CD8-positive, alpha-beta memory T cell (primary cell): Measurements from ENCODE around the gene ASPN. TPM values are rescaled to one million over a fixed set of nuclear protein-coding genes. Genes with fewer than 3 reads are reported as not detected.

Source experiments
- CTCF ChIA-PET: fragments of 350-600 bp; sonication (Branson Sonifier 250); formaldehyde crosslinking; loops from one replicate; lab custom pipeline; 2021; ENCODE audit warnings: antibody characterized with exemption; lab: Charles Lee
- POLR2A ChIA-PET: fragments of 350-600 bp; sonication (Branson Sonifier 250); formaldehyde crosslinking; loops from one replicate; lab custom pipeline; 2021; ENCODE audit warnings: antibody characterized with exemption; lab: Charles Lee
- DNase-seq, 5 donors: peaks; one replicate each; pipeline versions ENCODE4 v3.0.0 to v3.0.0-alpha.2; 2020 to 2022; ENCODE audit warnings: mixed read lengths in 1 of 5
- H3K27ac ChIP-seq: one replicate; pipeline ENCODE4 v1.7.0; 2013; ENCODE audit warnings: low read depth, mild to moderate bottlenecking, low read length, moderate library complexity
- H3K27me3 ChIP-seq: 2 replicates; pipeline ENCODE4 v1.7.0; 2013; ENCODE audit warnings: low read length, mild to moderate bottlenecking; ENCODE audit not compliant: insufficient read depth, poor library complexity, severe bottlenecking
- H3K36me3 ChIP-seq: 2 replicates; pipeline ENCODE4 v1.7.0; 2013; ENCODE audit warnings: mild to moderate bottlenecking, low read length, moderate library complexity; ENCODE audit not compliant: insufficient read depth
- H3K4me1 ChIP-seq: 2 replicates; pipeline ENCODE4 v1.7.0; 2013; ENCODE audit warnings: mild to moderate bottlenecking, low read length, moderate library complexity; ENCODE audit not compliant: insufficient read depth
- H3K4me3 ChIP-seq: 2 replicates; pipeline ENCODE4 v1.7.0; 2013; ENCODE audit warnings: mild to moderate bottlenecking, low read length
- H3K9me3 ChIP-seq: 2 replicates; pipeline ENCODE4 v1.7.0; 2013; ENCODE audit warnings: mild to moderate bottlenecking, low read length
- H3K27ac Mint-ChIP-seq, 8 donors: one replicate each; pipeline ENCODE4 v1.8.0; 2020 to 2021; ENCODE audit warnings: mixed read lengths in 8 of 8, mild to moderate bottlenecking in 6 of 8, inconsistent platforms in 3 of 8, moderate library complexity in 3 of 8
- H3K27me3 Mint-ChIP-seq, 2 donors: one replicate each; pipeline ENCODE4 v1.8.0; 2020 to 2021; ENCODE audit warnings: mixed read lengths in 2 of 2, mild to moderate bottlenecking in 1 of 2, moderate library complexity in 1 of 2
- H3K36me3 Mint-ChIP-seq, 3 donors: one replicate each; pipeline ENCODE4 v1.8.0; 2020 to 2021; ENCODE audit warnings: mixed read lengths in 3 of 3, inconsistent platforms in 1 of 3, mild to moderate bottlenecking in 1 of 3
- H3K4me1 Mint-ChIP-seq, 3 donors: one replicate each; pipeline ENCODE4 v1.8.0; 2020 to 2021; ENCODE audit warnings: mixed read lengths in 3 of 3, inconsistent platforms in 1 of 3, mild to moderate bottlenecking in 1 of 3
- H3K4me3 Mint-ChIP-seq, 7 donors: one replicate each; pipeline ENCODE4 v1.8.0; 2020 to 2021; ENCODE audit warnings: mixed read lengths in 7 of 7, mild to moderate bottlenecking in 6 of 7, moderate library complexity in 4 of 7, inconsistent platforms in 2 of 7
- H3K9me3 Mint-ChIP-seq, 5 donors: one replicate each; pipeline ENCODE4 v1.8.0; 2020 to 2022; ENCODE audit warnings: mixed read lengths in 5 of 5, mild to moderate bottlenecking in 3 of 5, moderate library complexity in 2 of 5, inconsistent platforms in 1 of 5
- polyA plus RNA-seq: library from polyadenylated mRNA; unstranded; fragments of 300-500 nt; fragmentation: Illumina TruSeq; gene quantifications from one replicate; pipeline ENCODE4 v1.2.3, GENCODE V29; 2021
- total RNA-seq, 2 experiments: library from RNA; stranded (reverse); gene quantifications; one replicate each; pipeline ENCODE4 v1.2.3, GENCODE V29; 2021

ASPN gene
- total and polyA plus RNA-seq, 3 experiments from 2014 or later, result not detected

GRCh38 chr9:92463387-92463786 is 18.9 kb downstream of the ASPN start:
- no peaks in the 10 kb centered on the region for H3K27me3 ChIP-seq
- POLR2A ChIA-PET, result no interaction called here
- H3K9me3 ChIP-seq, result no peaks in the 10 kb centered on the region
- CTCF ChIA-PET, result no interaction called here
- H3K36me3 ChIP-seq, result no peaks in the 10 kb centered on the region
- Mint-ChIP-seq H3K4me1 (no peaks in the 10 kb centered on the region), H3K27ac (no peak overlapping the region), H3K27me3 (no peaks in the 10 kb centered on the region), H3K4me3 (no peak overlapping the region), H3K36me3 (peaks cover 0 to 1% (median 0%) of the 10 kb centered on the region in 3 donors), H3K9me3 (no peaks in the 10 kb centered on the region)
- no peak overlapping the region for H3K4me3 ChIP-seq
- H3K4me1 ChIP-seq, result no peaks in the 10 kb centered on the region
- no peak for DNase-seq
- H3K27ac ChIP-seq, result no peak overlapping the region

- H3K4me1 Mint-ChIP-seq, result no peaks in the 10 kb centered on the region
- H3K27me3 Mint-ChIP-seq, result no peaks in the 10 kb centered on the region
- no peak overlapping the region for H3K27ac ChIP-seq
- ChIA-PET POLR2A (no interaction called here), CTCF (interaction anchor here (0.7 kb wide), 1 partner anchor 25 kb away, joined by 3 read pairs; the partner anchor contains the start of gene ASPN)
- no peaks in the 10 kb centered on the region for H3K36me3 Mint-ChIP-seq
- H3K36me3 ChIP-seq, result no peaks in the 10 kb centered on the region
- H3K4me3 ChIP-seq, result no peak overlapping the region
- DNase-seq, result no peak
- H3K27me3 ChIP-seq, result no peaks in the 10 kb centered on the region
- no peak overlapping the region for H3K4me3 Mint-ChIP-seq
- H3K9me3 ChIP-seq, result no peaks in the 10 kb centered on the region
- no peaks in the 10 kb centered on the region for H3K4me1 ChIP-seq
- no peak overlapping the region for H3K27ac Mint-ChIP-seq
- no peaks in the 10 kb centered on the region for H3K9me3 Mint-ChIP-seq
These were observed 24.7 kb downstream of the ASPN start for GRCh38 chr9:92457576-92457975.

- H3K9me3 ChIP-seq, result no peaks in the 10 kb centered on the region
- Mint-ChIP-seq H3K9me3 (no peaks in the 10 kb centered on the region), H3K4me1 (no peaks in the 10 kb centered on the region), H3K4me3 (no peak overlapping the region), H3K27ac (no peak overlapping the region), H3K36me3 (no peaks in the 10 kb centered on the region), H3K27me3 (no peaks in the 10 kb centered on the region)
- no peak overlapping the region for H3K27ac ChIP-seq
- no peaks in the 10 kb centered on the region for H3K27me3 ChIP-seq
- no peaks in the 10 kb centered on the region for H3K36me3 ChIP-seq
- no peaks in the 10 kb centered on the region for H3K4me1 ChIP-seq
- no peak overlapping the region for H3K4me3 ChIP-seq
- ChIA-PET POLR2A (no interaction called here), CTCF (no interaction called here)
- no peak for DNase-seq
These were observed 27.1 kb downstream of the ASPN start for GRCh38 chr9:92455217-92455616.

- Histone ChIP-seq H3K9me3 (no peaks in the 10 kb centered on the region), H3K36me3 (no peaks in the 10 kb centered on the region), H3K27ac (no peak overlapping the region), H3K4me3 (no peak overlapping the region), H3K4me1 (no peaks in the 10 kb centered on the region), H3K27me3 (no peaks in the 10 kb centered on the region)
- ChIA-PET CTCF (no interaction called here), POLR2A (no interaction called here)
- Mint-ChIP-seq H3K36me3 (peaks cover 0 to 11% (median 0%) of the 10 kb centered on the region in 3 donors), H3K9me3 (peaks cover 0 to 4% (median 4%) of the 10 kb centered on the region in 5 donors), H3K4me3 (no peak overlapping the region), H3K4me1 (peaks cover 0 to 1% (median under 1%) of the 10 kb centered on the region in 3 donors), H3K27me3 (no peaks in the 10 kb centered on the region), H3K27ac (no peak overlapping the region)
- DNase-seq, result no peak
These were observed 35.8 kb downstream of the ASPN start for GRCh38 chr9:92446536-92446935.

GRCh38 chr9:92444841-92445240 is 37.5 kb downstream of the ASPN start:
- Mint-ChIP-seq H3K4me1 (peaks cover 11 to 16% (median 16%) of the 10 kb centered on the region in 3 donors), H3K27ac (no peak overlapping the region), H3K9me3 (peaks cover 0 to 4% (median under 1%) of the 10 kb centered on the region in 5 donors), H3K36me3 (peaks cover 0 to 11% (median 0%) of the 10 kb centered on the region in 3 donors), H3K4me3 (no peak overlapping the region), H3K27me3 (no peaks in the 10 kb centered on the region)
- no peak for DNase-seq
- no peaks in the 10 kb centered on the region for H3K9me3 ChIP-seq
- no peaks in the 10 kb centered on the region for H3K27me3 ChIP-seq
- H3K27ac ChIP-seq, result no peak overlapping the region
- POLR2A ChIA-PET, result no interaction called here
- CTCF ChIA-PET, result no interaction called here
- H3K4me3 ChIP-seq, result no peak overlapping the region
- no peaks in the 10 kb centered on the region for H3K36me3 ChIP-seq
- H3K4me1 ChIP-seq, result no peaks in the 10 kb centered on the region

- H3K27ac ChIP-seq, result peak overlapping the region; percentile 3
- Mint-ChIP-seq H3K36me3 (no peaks in the 10 kb centered on the region), H3K9me3 (no peaks in the 10 kb centered on the region), H3K4me1 (peaks cover 14 to 21% (median 20%) of the 10 kb centered on the region in 3 donors), H3K27ac (peak overlapping the region; percentile 4 to 91 (median 80)), H3K27me3 (no peaks in the 10 kb centered on the region), H3K4me3 (peak overlapping the region; percentile 33 to 78 (median 69))
- POLR2A ChIA-PET, result no interaction called here
- CTCF ChIA-PET, result no interaction called here
- H3K4me1 ChIP-seq, result no peaks in the 10 kb centered on the region
- no peaks in the 10 kb centered on the region for H3K27me3 ChIP-seq
- DNase-seq, result peak in 1 of 5 donors; percentile 37
- H3K36me3 ChIP-seq, result no peaks in the 10 kb centered on the region
- no peak overlapping the region for H3K4me3 ChIP-seq
- no peaks in the 10 kb centered on the region for H3K9me3 ChIP-seq
These were observed 41.6 kb downstream of the ASPN start for GRCh38 chr9:92440751-92441046.

- Histone ChIP-seq H3K36me3 (no peaks in the 10 kb centered on the region), H3K27ac (peak overlapping the region; percentile 3), H3K9me3 (no peaks in the 10 kb centered on the region), H3K4me3 (no peak overlapping the region), H3K27me3 (no peaks in the 10 kb centered on the region), H3K4me1 (no peaks in the 10 kb centered on the region)
- DNase-seq, result no peak
- CTCF ChIA-PET, result no interaction called here
- H3K36me3 Mint-ChIP-seq, result no peaks in the 10 kb centered on the region
- no peaks in the 10 kb centered on the region for H3K9me3 Mint-ChIP-seq
- H3K27me3 Mint-ChIP-seq, result no peaks in the 10 kb centered on the region
- H3K4me1 Mint-ChIP-seq, result peaks cover 14 to 21% (median 20%) of the 10 kb centered on the region in 3 donors
- H3K27ac Mint-ChIP-seq, result peak overlapping the region in 7 of 8 donors; percentile 4 to 91 (median 80)
- peak overlapping the region; percentile 33 to 78 (median 69) for H3K4me3 Mint-ChIP-seq
- POLR2A ChIA-PET, result no interaction called here
These were observed 42.2 kb downstream of the ASPN start for GRCh38 chr9:92439921-92440750.

- no peaks in the 10 kb centered on the region for H3K9me3 ChIP-seq
- Mint-ChIP-seq H3K4me1 (peaks cover 14 to 21% (median 20%) of the 10 kb centered on the region in 3 donors), H3K27me3 (no peaks in the 10 kb centered on the region), H3K4me3 (no peak overlapping the region), H3K36me3 (no peaks in the 10 kb centered on the region), H3K9me3 (no peaks in the 10 kb centered on the region), H3K27ac (no peak overlapping the region)
- DNase-seq, result peak in 1 of 5 donors; percentile 2
- no peak overlapping the region for H3K27ac ChIP-seq
- CTCF ChIA-PET, result no interaction called here
- no peaks in the 10 kb centered on the region for H3K4me1 ChIP-seq
- POLR2A ChIA-PET, result no interaction called here
- H3K27me3 ChIP-seq, result no peaks in the 10 kb centered on the region
- no peaks in the 10 kb centered on the region for H3K36me3 ChIP-seq
- H3K4me3 ChIP-seq, result no peak overlapping the region
These were observed 43.3 kb downstream of the ASPN start for GRCh38 chr9:92438900-92439526.
